ENCODE data around the gene SIRPB1.

SIRPB1 gene

DNA sequence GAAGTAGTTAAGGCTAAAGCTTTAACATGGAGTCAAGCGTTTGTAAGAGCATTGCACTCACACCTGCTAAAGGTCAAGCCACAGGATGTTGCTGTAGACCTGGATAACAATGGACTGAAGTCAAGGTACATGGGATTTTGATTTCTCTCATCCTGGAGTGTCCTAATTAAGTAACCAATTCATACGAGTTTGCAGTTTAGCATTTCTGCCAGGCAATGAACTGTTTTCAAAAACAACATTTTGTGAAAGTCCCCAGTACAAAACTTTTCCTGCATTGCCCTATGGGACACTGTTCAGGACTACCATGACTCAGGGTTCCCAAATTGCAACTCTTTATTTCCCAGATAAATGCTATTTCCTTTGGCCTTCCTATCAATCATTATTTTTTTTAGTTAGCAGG lies 17.4 kb upstream of the SIRPB1 start:
- DNase-seq (ENCODE audit: low read depth), result no peak
- TF ChIP-seq, protein P1, sequence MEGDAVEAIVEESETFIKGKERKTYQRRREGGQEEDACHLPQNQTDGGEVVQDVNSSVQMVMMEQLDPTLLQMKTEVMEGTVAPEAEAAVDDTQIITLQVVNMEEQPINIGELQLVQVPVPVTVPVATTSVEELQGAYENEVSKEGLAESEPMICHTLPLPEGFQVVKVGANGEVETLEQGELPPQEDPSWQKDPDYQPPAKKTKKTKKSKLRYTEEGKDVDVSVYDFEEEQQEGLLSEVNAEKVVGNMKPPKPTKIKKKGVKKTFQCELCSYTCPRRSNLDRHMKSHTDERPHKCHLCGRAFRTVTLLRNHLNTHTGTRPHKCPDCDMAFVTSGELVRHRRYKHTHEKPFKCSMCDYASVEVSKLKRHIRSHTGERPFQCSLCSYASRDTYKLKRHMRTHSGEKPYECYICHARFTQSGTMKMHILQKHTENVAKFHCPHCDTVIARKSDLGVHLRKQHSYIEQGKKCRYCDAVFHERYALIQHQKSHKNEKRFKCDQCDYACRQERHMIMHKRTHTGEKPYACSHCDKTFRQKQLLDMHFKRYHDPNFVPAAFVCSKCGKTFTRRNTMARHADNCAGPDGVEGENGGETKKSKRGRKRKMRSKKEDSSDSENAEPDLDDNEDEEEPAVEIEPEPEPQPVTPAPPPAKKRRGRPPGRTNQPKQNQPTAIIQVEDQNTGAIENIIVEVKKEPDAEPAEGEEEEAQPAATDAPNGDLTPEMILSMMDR (conservative IDR thresholded peaks at IDR 0.05; ENCODE audit: low read depth, low read length), result no peak
- H3K4me3 ChIP-seq (ENCODE audit: low read depth, low read length), result no peak overlapping the region

DNA sequence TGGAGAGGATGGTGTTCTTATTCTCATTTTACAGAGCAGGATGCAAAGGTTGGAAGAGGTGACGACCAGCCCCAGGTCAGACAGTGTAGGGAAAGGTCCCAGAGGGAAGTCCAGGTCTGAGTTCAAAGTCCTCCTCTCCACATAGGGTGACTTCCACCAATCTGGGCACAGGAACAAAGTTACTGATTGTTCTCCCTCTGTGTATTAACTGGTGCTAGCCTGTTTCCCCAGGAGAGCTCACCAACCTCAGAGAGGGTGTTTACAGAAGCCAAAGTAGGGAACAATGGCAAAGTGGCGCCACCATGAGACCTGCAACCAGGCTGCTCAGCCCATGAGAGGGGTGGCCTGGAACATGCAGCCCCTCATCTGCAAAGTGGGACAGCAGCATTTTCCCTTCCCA lies 16.8 kb upstream of the SIRPB1 start:
- DNase-seq (ENCODE audit: low read depth), result no peak
- no peak overlapping the region for H3K4me3 ChIP-seq (ENCODE audit: low read depth, low read length)
- TF ChIP-seq, protein P1 (conservative IDR thresholded peaks at IDR 0.05; ENCODE audit: low read depth, low read length), result no peak

DNA sequence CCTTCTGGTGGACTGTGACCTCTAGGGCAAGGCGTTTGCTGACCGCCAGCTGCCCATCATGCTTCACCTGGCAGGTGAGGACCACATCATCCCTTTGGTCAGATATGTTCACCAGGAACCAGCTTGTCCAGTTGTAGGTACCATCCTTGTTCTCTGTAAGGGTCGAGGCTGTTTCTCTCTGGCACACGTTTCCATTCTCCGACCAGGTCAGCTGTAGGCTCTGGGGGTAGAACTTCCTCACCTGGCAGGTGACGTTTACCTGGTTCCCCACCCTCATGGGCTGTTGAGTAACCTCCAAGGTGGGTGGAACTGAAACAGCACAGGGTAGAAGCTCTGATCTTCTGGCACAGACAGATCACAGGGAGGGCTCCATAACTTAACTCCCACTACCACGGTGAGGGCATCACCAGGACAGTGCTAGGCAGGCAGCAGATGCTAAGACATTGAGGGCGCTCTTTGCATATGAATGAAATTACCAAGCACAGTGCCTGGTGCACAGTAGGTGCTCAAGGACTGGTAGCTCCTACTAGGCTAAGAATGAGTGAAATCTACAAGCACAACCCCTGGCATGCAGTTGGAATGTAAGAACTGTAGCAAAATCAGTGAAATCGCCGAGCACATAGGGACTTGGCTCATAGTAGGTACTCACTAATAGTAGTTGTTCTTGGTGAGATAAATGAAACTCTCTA lies 15.6 kb upstream of the SIRPB1 start:
- TF ChIP-seq, protein P1 (conservative IDR thresholded peaks at IDR 0.05; ENCODE audit: low read depth, low read length), result no peak
- no peak overlapping the region for H3K4me3 ChIP-seq (ENCODE audit: low read depth, low read length)
- no peak for DNase-seq (ENCODE audit: low read depth)

DNA sequence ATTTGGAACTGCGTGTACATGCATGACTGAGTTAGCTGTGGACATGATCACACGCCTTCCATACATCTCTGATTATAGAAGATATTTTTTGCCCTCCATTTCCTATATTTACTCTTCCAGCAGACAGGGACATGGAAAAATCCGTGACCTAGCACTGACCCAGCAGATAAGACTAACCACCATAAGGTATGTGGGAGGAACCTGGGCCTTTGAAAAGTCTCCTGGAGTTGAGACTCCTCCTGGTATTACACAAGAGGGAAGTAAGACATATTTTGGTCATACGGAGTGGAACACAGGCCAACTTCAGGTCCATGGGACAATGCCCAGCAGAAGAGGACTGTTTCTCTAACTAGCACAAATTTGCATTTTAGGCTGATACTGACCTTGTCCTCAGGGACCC lies 13.7 kb upstream of the SIRPB1 start:
- TF ChIP-seq, protein P1 (conservative IDR thresholded peaks at IDR 0.05; ENCODE audit: low read depth, low read length), result no peak
- peak; percentile 9 for DNase-seq (ENCODE audit: low read depth)
- no peak overlapping the region for H3K4me3 ChIP-seq (ENCODE audit: low read depth, low read length)

DNA sequence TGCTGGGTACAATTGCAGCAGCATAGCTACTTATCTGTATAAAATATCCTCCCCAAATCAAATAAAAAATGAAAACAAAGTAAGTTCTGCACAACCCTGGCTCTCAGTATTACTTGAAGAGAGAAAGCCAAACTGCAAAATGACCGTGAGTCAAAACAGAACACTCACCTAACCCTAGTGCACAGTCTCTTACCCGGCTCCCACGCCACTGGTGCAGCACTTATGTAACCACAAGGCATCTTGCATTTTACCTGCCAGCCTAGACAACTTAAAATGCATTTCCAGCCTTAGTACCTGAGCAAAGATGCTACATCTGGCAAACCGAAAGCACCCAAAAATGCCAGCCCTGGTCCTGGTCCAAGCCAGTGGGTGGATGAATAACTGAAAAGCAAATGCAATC lies 12.4 kb upstream of the SIRPB1 start:
- DNase-seq (ENCODE audit: low read depth), result no peak
- TF ChIP-seq, protein P1 (conservative IDR thresholded peaks at IDR 0.05; ENCODE audit: low read depth, low read length), result no peak
- H3K4me3 ChIP-seq (ENCODE audit: low read depth, low read length), result no peak overlapping the region

DNA sequence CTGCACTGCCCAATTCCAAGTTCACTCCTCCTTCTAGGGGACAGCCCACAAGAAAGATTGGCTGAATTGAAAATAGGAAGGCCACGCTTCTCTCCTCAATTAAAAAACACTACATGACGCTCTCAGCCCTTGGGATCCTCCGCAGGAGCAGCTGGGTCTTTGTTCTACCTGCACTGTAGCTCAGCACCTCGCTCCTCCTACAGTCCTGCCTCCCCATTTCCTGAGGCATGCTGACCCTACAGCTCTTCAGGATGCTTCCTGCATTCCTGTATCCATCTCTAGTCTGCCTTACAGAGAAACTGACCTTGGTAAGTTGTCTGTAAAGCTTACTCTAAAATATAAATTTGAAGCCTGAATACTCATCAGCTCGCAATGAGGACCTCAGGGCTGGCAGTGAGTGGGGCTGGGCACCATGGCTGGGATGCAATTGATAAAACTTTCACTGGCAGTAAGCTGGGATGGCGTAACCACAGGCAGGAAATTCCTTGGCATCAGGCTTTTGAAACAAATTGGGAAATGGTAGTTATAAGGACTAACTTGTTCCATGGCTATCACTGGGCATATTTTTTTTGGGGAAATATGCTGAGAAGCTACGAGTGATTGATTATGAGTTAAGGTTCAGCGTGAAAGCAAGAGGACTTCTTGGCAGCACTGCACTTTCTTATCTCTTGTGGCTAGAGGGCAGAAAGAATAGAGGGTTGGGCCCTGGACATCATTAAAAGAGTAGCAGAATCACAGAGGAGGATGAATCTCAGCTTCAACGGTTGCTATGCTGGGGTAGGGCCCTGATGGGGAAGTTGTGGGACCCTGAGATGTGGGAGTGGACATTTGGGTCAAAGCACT lies 11.7 kb upstream of the SIRPB1 start:
- no peak overlapping the region for H3K4me3 ChIP-seq (ENCODE audit: low read depth, low read length)
- TF ChIP-seq, protein P1 (conservative IDR thresholded peaks at IDR 0.05; ENCODE audit: low read depth, low read length), result no peak
- no peak for DNase-seq (ENCODE audit: low read depth)
